NCI-H2196 treated with DMSO at 0.1 percent for 48 hours (cell line): Measurements from ENCODE around the gene LSM10.

Experiments used
- DNase-seq: peaks from one replicate; lab custom pipeline; 2025; ENCODE audit not compliant: unreplicated experiment; lab: John Stamatoyannopoulos, UW

The LSM10 gene

GRCh38 chr1:36354486-36354885 lies 43.2 kb downstream of the LSM10 start:
- no peak for DNase-seq

GRCh38 chr1:36352910-36353878 lies 44.5 kb downstream of the LSM10 start:
- DNase-seq: no peak

- no peak for DNase-seq
Measured at GRCh38 chr1:36352125-36352909, 45.4 kb downstream of the LSM10 start.

- no peak for DNase-seq
Measured at GRCh38 chr1:36351227-36351977, 46.3 kb downstream of the LSM10 start.

GRCh38 chr1:36350659-36351226 lies 47.0 kb downstream of the LSM10 start:
- no peak for DNase-seq

GRCh38 chr1:36349839-36350238 lies 47.9 kb downstream of the LSM10 start:
- DNase-seq: no peak

GRCh38 chr1:36349241-36349671 lies 48.5 kb downstream of the LSM10 start:
- DNase-seq: no peak

GRCh38 chr1:36346741-36347370 lies 50.9 kb downstream of the LSM10 start:
- no peak for DNase-seq

- DNase-seq: no peak
Measured at GRCh38 chr1:36345353-36345752, 52.4 kb downstream of the LSM10 start.

GRCh38 chr1:36344395-36344680 lies 53.4 kb downstream of the LSM10 start:
- DNase-seq: no peak

- DNase-seq: no peak
Measured at GRCh38 chr1:36343651-36344394, 53.9 kb downstream of the LSM10 start.
